GM12874 (cell line): ENCODE results near the gene GDPD3.

Source experiments
- CTCF ChIP-seq: IDR thresholded peaks from 2 replicates; pipeline ENCODE4 v1.5.1; 2011; ENCODE audit warnings: low read depth, mild to moderate bottlenecking, control low read depth, low read length, moderate library complexity; ENCODE audit not compliant: insufficient read depth

GDPD3 gene

DNA sequence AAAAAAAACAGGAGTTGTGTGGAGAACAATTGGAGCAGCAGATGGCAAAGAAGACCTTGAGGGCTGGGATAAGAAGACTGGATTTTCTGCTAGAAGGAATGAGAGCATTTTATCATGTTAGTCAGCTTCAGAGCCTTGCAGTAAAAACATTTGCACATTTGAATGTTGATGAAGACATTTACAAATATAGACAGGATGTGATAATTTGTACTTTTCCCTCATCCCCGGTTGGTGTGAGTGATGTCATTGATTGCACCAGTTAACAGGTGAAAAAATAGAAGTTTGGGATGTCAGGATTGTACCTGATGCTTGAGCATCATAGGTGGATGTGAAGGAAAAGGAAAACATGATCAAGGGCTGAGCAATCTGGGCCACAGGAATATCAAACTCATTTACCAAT is 32.3 kb upstream of the GDPD3 start:
- TF ChIP-seq CTCF, result no peak

DNA sequence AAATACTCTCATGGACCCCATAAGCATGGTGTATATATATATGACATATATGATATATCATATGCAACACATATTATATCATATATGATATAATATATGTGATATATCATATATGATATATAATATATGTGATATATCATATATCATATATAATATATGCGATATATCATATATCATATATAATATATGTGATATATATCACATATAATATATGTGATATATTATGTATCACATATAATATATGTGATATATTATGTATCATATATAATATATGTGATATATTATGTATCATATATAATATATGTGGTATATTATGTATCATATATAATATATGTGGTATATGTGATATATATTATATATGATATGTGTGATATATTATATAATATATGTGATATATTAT is 31.6 kb upstream of the GDPD3 start:
- TF ChIP-seq CTCF, result no peak

DNA sequence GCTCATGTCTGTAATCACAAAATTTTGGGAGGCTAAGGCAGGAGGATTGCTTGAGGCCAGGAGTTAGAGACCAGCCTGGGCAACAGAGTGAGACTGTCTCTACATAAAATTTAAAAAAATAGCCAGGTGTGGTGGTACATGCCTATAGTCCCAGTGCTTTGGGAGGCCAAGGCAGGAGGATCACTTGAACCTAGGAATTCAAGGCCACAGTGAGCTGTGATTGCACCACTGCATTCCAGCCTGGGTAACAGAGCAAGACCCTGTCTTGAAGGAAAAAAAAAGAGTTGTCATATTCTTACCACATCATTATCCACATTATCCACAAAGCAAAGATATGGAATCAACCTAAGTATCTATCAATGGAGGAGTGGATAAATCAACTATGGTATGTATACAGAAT is 30.7 kb upstream of the GDPD3 start:
- no peak for TF ChIP-seq CTCF

GRCh38 chr16:30143347-30143702 is 30.0 kb upstream of the GDPD3 start:
- no peak for TF ChIP-seq CTCF

GRCh38 chr16:30142672-30143346 is 29.5 kb upstream of the GDPD3 start:
- TF ChIP-seq CTCF, result peak; percentile 36

DNA sequence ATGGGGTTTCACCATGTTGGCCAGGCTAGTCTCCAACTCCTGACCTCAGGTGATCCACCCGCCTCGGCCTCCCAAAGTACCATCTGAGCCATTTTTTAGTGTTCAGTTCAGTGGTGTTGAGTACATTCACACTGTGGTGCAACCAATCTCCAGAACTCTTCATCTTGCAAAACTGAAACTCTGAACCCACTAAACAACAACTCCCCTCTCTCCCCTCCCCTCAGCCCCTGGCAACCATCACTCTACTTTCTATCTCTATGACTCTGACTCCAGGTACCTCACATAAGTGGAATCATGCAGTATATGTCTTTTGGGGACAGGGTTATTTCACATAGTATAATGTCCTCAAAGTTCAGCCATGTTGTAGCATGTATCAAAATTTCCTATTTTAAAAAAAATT is 28.4 kb upstream of the GDPD3 start:
- no peak for TF ChIP-seq CTCF

GRCh38 chr16:30139583-30140481 is 26.5 kb upstream of the GDPD3 start:
- TF ChIP-seq CTCF, result no peak
